IMR-90 (cell line): ENCODE measurements around the gene TIPRL. TPM values are rescaled to one million over a fixed set of nuclear protein-coding genes. Genes with fewer than 3 reads are reported as not detected.

Source experiments
- ATAC-seq: fragments of 200-7000 bp; cut with Tn5 transposase; 2 replicates; pipeline ENCODE4 v1.9.1; 2020; ENCODE audit warnings: low read depth, mild to moderate bottlenecking, moderate library complexity
- BruUV-seq: library from RNA; stranded (reverse); fragments of 400-500 nt; replicated peaks from 2 replicates; lab custom pipeline; 2021; lab: Mats Ljungman, UMichigan
- CTCF ChIA-PET: fragments of 300-600 bp; formaldehyde crosslinking; extraction: SDS; loops from one replicate; lab custom pipeline; 2021; ENCODE audit warnings: antibody characterized with exemption; lab: Yijun Ruan, JAX
- POLR2A ChIA-PET: fragments of 300-600 bp; sonication (Branson Sonifier 250); formaldehyde crosslinking; loops from one replicate; lab custom pipeline; 2022; ENCODE audit warnings: antibody characterized with exemption; ENCODE audit not compliant: unreplicated experiment; lab: Charles Lee
- DNase-seq: peaks from one replicate; pipeline ENCODE4 v3.0.0; 2013
- H2AFZ ChIP-seq: replicated peaks from 2 replicates; pipeline ENCODE3; 2013; ENCODE audit warnings: low read length, mild to moderate bottlenecking; ENCODE audit not compliant: poor library complexity
- H2AK5ac ChIP-seq: 2 replicates; pipeline ENCODE4 v1.6.1; 2013; ENCODE audit warnings: low read depth, low read length, inconsistent platforms
- H2AK9ac ChIP-seq: replicated peaks from 2 replicates; pipeline ENCODE3; 2013; ENCODE audit warnings: mild to moderate bottlenecking, low read depth, low read length, moderate library complexity; ENCODE audit not compliant: poor library complexity
- H2BK120ac ChIP-seq: 2 replicates; pipeline ENCODE4 v1.6.1; 2013; ENCODE audit warnings: low read depth, low read length, inconsistent platforms
- H2BK15ac ChIP-seq: 3 replicates; pipeline ENCODE4 v1.6.1; 2013; ENCODE audit warnings: low read depth, low read length, inconsistent platforms
- H2BK20ac ChIP-seq: 2 replicates; pipeline ENCODE4 v1.6.1; 2013; ENCODE audit warnings: low read depth, mild to moderate bottlenecking, inconsistent platforms, low read length, moderate library complexity
- H2BK5ac ChIP-seq: 2 replicates; pipeline ENCODE4 v1.6.1; 2013; ENCODE audit warnings: mild to moderate bottlenecking, low read depth, low read length, inconsistent platforms; ENCODE audit not compliant: poor library complexity, severe bottlenecking
- H3K14ac ChIP-seq: replicated peaks from 2 replicates; pipeline ENCODE4 v1.6.1; 2013; ENCODE audit warnings: low read depth, low read length, inconsistent platforms
- H3K18ac ChIP-seq: 2 replicates; pipeline ENCODE4 v1.6.1; 2013; ENCODE audit warnings: low read depth, low read length, control low read depth
- H3K23ac ChIP-seq: 2 replicates; pipeline ENCODE4 v1.6.1; 2013; ENCODE audit warnings: low read depth, low read length, inconsistent platforms
- H3K27ac ChIP-seq: 2 replicates; pipeline ENCODE4 v1.5.1; 2013; ENCODE audit warnings: mild to moderate bottlenecking, control low read depth, low read length; ENCODE audit not compliant: insufficient read depth
- H3K27me3 ChIP-seq: 2 replicates; pipeline ENCODE4 v1.6.1; 2013; ENCODE audit warnings: low read length; ENCODE audit not compliant: control insufficient read depth, insufficient read depth
- H3K36me3 ChIP-seq: 2 replicates; pipeline ENCODE4 v1.6.1; 2013; ENCODE audit warnings: low read length, mixed read lengths; ENCODE audit not compliant: control insufficient read depth, insufficient read depth
- H3K4ac ChIP-seq: 2 replicates; pipeline ENCODE4 v1.6.1; 2013; ENCODE audit warnings: low read depth, low read length, inconsistent platforms
- H3K4me1 ChIP-seq: 2 replicates; pipeline ENCODE4 v1.6.1; 2013; ENCODE audit warnings: low read length, mixed read lengths; ENCODE audit not compliant: control insufficient read depth, insufficient read depth
- H3K4me2 ChIP-seq: 2 replicates; pipeline ENCODE4 v1.6.1; 2013; ENCODE audit warnings: low read depth, mild to moderate bottlenecking, control low read depth, low read length, moderate library complexity
- H3K4me3 ChIP-seq: 2 replicates; pipeline ENCODE4 v1.5.1; 2013; ENCODE audit warnings: low read depth, mild to moderate bottlenecking, control low read depth, low read length, moderate library complexity; ENCODE audit not compliant: insufficient read depth
- H3K56ac ChIP-seq: 2 replicates; pipeline ENCODE4 v1.6.1; 2013; ENCODE audit warnings: low read length, inconsistent platforms; ENCODE audit not compliant: insufficient read depth; ENCODE audit errors: extremely low read depth
- H3K79me1 ChIP-seq, 2 experiments: 2 replicates each; pipeline ENCODE4 v1.6.1; 2013; ENCODE audit warnings: low read length in 2 of 2, inconsistent platforms in 1 of 2, low read depth in 1 of 2
- H3K9ac ChIP-seq: 2 replicates; pipeline ENCODE4 v1.6.1; 2013; ENCODE audit warnings: low read depth, low read length, control low read depth
- H3K9me1 ChIP-seq: 2 replicates; pipeline ENCODE4 v1.6.1; 2013; ENCODE audit warnings: low read length, inconsistent platforms; ENCODE audit not compliant: insufficient read depth
- H3K9me3 ChIP-seq: 2 replicates; pipeline ENCODE4 v1.6.1; 2013; ENCODE audit warnings: low read length; ENCODE audit not compliant: control insufficient read depth, insufficient read depth
- H4K20me1 ChIP-seq: 2 replicates; pipeline ENCODE4 v1.6.1; 2013; ENCODE audit warnings: low read length, inconsistent platforms; ENCODE audit not compliant: insufficient read depth
- H4K5ac ChIP-seq: 2 replicates; pipeline ENCODE4 v1.6.1; 2013; ENCODE audit warnings: mild to moderate bottlenecking, low read depth, low read length, control low read depth
- H4K8ac ChIP-seq, 2 experiments: 2 replicates each; pipeline ENCODE4 v1.6.1; 2013; ENCODE audit warnings: low read depth in 2 of 2, low read length in 2 of 2, control low read depth in 1 of 2, inconsistent platforms in 1 of 2
- H4K91ac ChIP-seq: 2 replicates; pipeline ENCODE4 v1.6.1; 2013; ENCODE audit warnings: low read depth, low read length, inconsistent platforms; ENCODE audit not compliant: insufficient read depth
- CEBPB ChIP-seq: IDR thresholded peaks from 2 replicates; pipeline ENCODE4 v1.6.1; 2012; ENCODE audit warnings: low read depth, low read length, improper control_type of control experiment
- NFE2L2 ChIP-seq: fragments of 150-350 bp; IDR thresholded peaks from 2 replicates; pipeline ENCODE4 v1.6.1; 2016; ENCODE audit warnings: low read depth, mild to moderate bottlenecking, low read length
- WGBS, 2 experiments: methylation state at CpG; one replicate each; pipeline versions ENCODE4 v1.1.5 to v1.1.7; 2013; ENCODE audit warnings: missing lambda C conversion rate in 2 of 2; ENCODE audit not compliant: insufficient read length in 1 of 2; ENCODE audit errors: extremely low coverage in 2 of 2; 5-methylcytosine and 5-hydroxymethylcytosine counted together
- dilution Hi-C: fragments of 300-500 bp; cut with HindIII; formaldehyde crosslinking; loops from one replicate; pipeline ENCODE4 v1.14.3; 2018; ENCODE audit warnings: low sequenced_read_pairs; ENCODE audit not compliant: unreplicated experiment
- in situ Hi-C: fragments of 300-500 bp; cut with MboI; formaldehyde crosslinking; loops from 3 replicates; pipeline ENCODE4 v1.14.3; 2019; ENCODE audit warnings: low sequenced_read_pairs, inconsistent platforms, mixed read lengths
- intact Hi-C: fragments of 100-400 bp; cut with micrococcal nuclease; formaldehyde crosslinking; loops from 2 replicates; pipeline ENCODE4 v1.10.0; 2022
- polyA plus RNA-seq, 3 experiments: library from polyadenylated mRNA; depleted of rRNA; stranded (reverse); fragments of >200 nt; gene quantifications; 2 replicates each; pipeline ENCODE4 v1.2.3, GENCODE V29; 2012; ENCODE audit warnings: low replicate concordance in 1 of 3
- total RNA-seq: library from RNA; depleted of rRNA; stranded (reverse); fragments of >200 nt; gene quantifications from 2 replicates; pipeline ENCODE4 v1.2.3, GENCODE V29; 2012

TIPRL gene
- total and polyA plus RNA-seq, 2 of the 4 experiments (the other 2 are of a cell fraction) = 15.4 to 23.8 TPM

DNA sequence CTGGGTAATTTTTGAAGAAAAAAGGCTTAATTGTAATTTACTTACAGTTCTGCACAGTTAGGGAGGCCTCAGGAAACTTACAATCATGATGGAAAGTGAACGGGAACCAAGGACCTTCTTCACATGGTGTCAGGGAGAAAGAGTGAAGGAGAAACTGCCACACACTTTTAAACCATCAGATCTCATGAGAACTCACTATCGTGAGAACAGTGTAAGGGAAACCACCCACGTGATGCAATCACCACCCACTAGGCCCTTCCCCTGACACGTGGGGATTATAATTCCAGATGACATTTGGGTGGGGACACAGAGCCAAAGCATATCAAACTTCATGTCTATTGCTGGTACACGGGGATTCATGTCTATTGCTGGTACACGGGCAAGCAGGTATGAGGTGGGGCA lies 41.7 kb downstream of the TIPRL start:
- Histone ChIP-seq H4K8ac (no peak overlapping the region), H2AK9ac (no peak overlapping the region), H4K5ac (no peak overlapping the region), H2BK120ac (no peak overlapping the region), H3K56ac (no peak overlapping the region), H3K4me3 (no peak overlapping the region), H3K14ac (no peak overlapping the region), H3K4me2 (no peak overlapping the region), H3K4ac (no peak overlapping the region), H2BK15ac (no peak overlapping the region), H3K27me3 (no peaks in the 10 kb centered on the region; the same call in 1 of the 2 replicates), H3K9me1 (peaks cover 3% of the 10 kb centered on the region; the same call in 1 of the 2 replicates), H3K23ac (no peak overlapping the region), H3K36me3 (no peaks in the 10 kb centered on the region), H2BK5ac (no peak overlapping the region), H4K91ac (no peak overlapping the region), H3K18ac (no peak overlapping the region), H3K79me1 (peaks cover 0 to 3% of the 10 kb centered on the region in 2 experiments; a peak in 1 of 4 replicates), H2AFZ (no peak overlapping the region), H3K9me3 (peaks cover 3% of the 10 kb centered on the region), H3K4me1 (no peaks in the 10 kb centered on the region), H2BK20ac (no peak overlapping the region), H4K20me1 (no peaks in the 10 kb centered on the region), H2AK5ac (no peak overlapping the region), H3K9ac (no peak overlapping the region), H3K27ac (no peak overlapping the region)
- DNase-seq (no peak), ATAC-seq (no peak)
- ChIA-PET CTCF (no interaction called here), POLR2A (no interaction called here)
- no TSS peak for BruUV-seq
- WGBS, 2 experiments = no CpG with 5 or more reads among the region's 6 CpGs
- in situ Hi-C loops = no loop called here
- dilution Hi-C loops = no loop called here
- TF ChIP-seq NFE2L2 (no peak), CEBPB (0 out of 2 replicates have a peak, but pooled peaks have one; percentile 4)
- intact Hi-C loops = no loop called here
